SK-N-SH (cell line): ENCODE data around the gene LPXN. TPM values are rescaled to one million over a fixed set of nuclear protein-coding genes. Genes with fewer than 3 reads are reported as not detected.

Source experiments
- CTCF ChIA-PET: fragments of 300-600, 350-600 bp; formaldehyde crosslinking; extraction: SDS; loops from one replicate; lab custom pipeline; 2021; lab: Yijun Ruan, JAX
- POLR2A ChIA-PET: fragments of 350-600 bp; sonication (Branson Sonifier 250); formaldehyde crosslinking; extraction: SDS; loops from one replicate; lab custom pipeline; 2020; ENCODE audit warnings: antibody characterized with exemption, inconsistent platforms; lab: Yijun Ruan, JAX
- DNase-seq: peaks from one replicate; pipeline ENCODE4 v3.0.0; 2012
- H2AFZ ChIP-seq: fragments of 200-600 bp; sonication (generic); 2 replicates; pipeline ENCODE4 v1.8.1; 2016; ENCODE audit warnings: antibody characterized with exemption, mild to moderate bottlenecking, low read depth
- H3F3A ChIP-seq: fragments of 200-600 bp; sonication (generic); replicated peaks from 2 replicates; pipeline ENCODE3; 2016; ENCODE audit warnings: antibody characterized with exemption, mild to moderate bottlenecking; ENCODE audit not compliant: insufficient read depth
- H3K27ac ChIP-seq, 2 experiments: fragments of 200-500 bp in 1 of 2; fragments of 200-600 bp in 1 of 2; sonication (Bioruptor generic) in 1 of 2; sonication (generic), shearing (Covaris generic) in 1 of 2; 2 replicates each; pipeline versions ENCODE4 v1.5.1 to v1.6.1; 2014 to 2016; ENCODE audit warnings: low read depth in 2 of 2, inconsistent platforms in 1 of 2, low read length in 1 of 2, mild to moderate bottlenecking in 1 of 2, mixed read lengths in 1 of 2
- H3K27me3 ChIP-seq: fragments of 200-600 bp; sonication (generic), shearing (Covaris generic); 2 replicates; pipeline ENCODE4 v1.6.1; 2016; ENCODE audit warnings: mixed run types; ENCODE audit not compliant: insufficient read depth
- H3K36me3 ChIP-seq, 2 experiments: fragments of 200-500 bp in 1 of 2; fragments of 200-600 bp in 1 of 2; sonication (Bioruptor generic) in 1 of 2; sonication (generic) in 1 of 2; replicated peaks in 1 of 2; 2 replicates each; pipeline versions ENCODE3 to v1.5.1; 2014 to 2016; ENCODE audit warnings: low read length in 1 of 2, mild to moderate bottlenecking in 1 of 2; ENCODE audit not compliant: insufficient read depth in 2 of 2, control insufficient read depth in 1 of 2
- H3K4me1 ChIP-seq, 2 experiments: fragments of 200-500 bp in 1 of 2; fragments of 200-600 bp in 1 of 2; sonication (Bioruptor generic) in 1 of 2; sonication (generic), shearing (Covaris generic) in 1 of 2; 2 replicates each; pipeline versions ENCODE4 v1.5.1 to v1.6.1; 2014 to 2016; ENCODE audit warnings: low read depth in 1 of 2, low read length in 1 of 2, mixed run types in 1 of 2; ENCODE audit not compliant: insufficient read depth in 2 of 2, control insufficient read depth in 1 of 2
- H3K4me2 ChIP-seq: fragments of 200-600 bp; sonication (generic), shearing (Covaris generic); 2 replicates; pipeline ENCODE4 v1.6.1; 2017; ENCODE audit warnings: mixed run types
- H3K4me3 ChIP-seq, 2 experiments: fragments of 200-500 bp in 1 of 2; fragments of 200-600 bp in 1 of 2; sonication (Bioruptor generic) in 1 of 2; sonication (generic), shearing (Covaris generic) in 1 of 2; 2 replicates each; pipeline versions ENCODE4 v1.5.1 to v1.8.1; 2014 to 2016; ENCODE audit warnings: low read depth in 2 of 2, inconsistent platforms in 1 of 2, low read length in 1 of 2, mild to moderate bottlenecking in 1 of 2, mixed read lengths in 1 of 2, moderate library complexity in 1 of 2
- H3K79me2 ChIP-seq: fragments of 200-600 bp; sonication (generic); 2 replicates; pipeline ENCODE4 v1.8.1; 2017; ENCODE audit warnings: mild to moderate bottlenecking; ENCODE audit not compliant: insufficient read depth
- H3K9ac ChIP-seq: fragments of 200-600 bp; sonication (generic); 2 replicates; pipeline ENCODE4 v1.6.1; 2017; ENCODE audit warnings: mixed run types
- H3K9me2 ChIP-seq: fragments of 200-600 bp; sonication (generic); 2 replicates; pipeline ENCODE4 v1.6.1; 2017; ENCODE audit warnings: mixed run types
- H3K9me3 ChIP-seq: fragments of 200-600 bp; sonication (generic); 2 replicates; pipeline ENCODE4 v1.6.1; 2017; ENCODE audit warnings: mixed run types, mild to moderate bottlenecking, moderate library complexity
- H4K20me1 ChIP-seq: fragments of 200-600 bp; sonication (generic); 2 replicates; pipeline ENCODE4 v1.6.1; 2017; ENCODE audit warnings: mild to moderate bottlenecking, mixed run types; ENCODE audit not compliant: insufficient read depth
- CHD2 ChIP-seq: fragments of 150-350 bp; IDR thresholded peaks from 2 replicates; pipeline ENCODE4 v1.6.1; 2018; ENCODE audit warnings: low read length; ENCODE audit not compliant: partially characterized antibody
- ELF1 ChIP-seq: IDR thresholded peaks from 2 replicates; pipeline ENCODE4 v1.4.0; 2012
- EP300 ChIP-seq, 2 experiments: IDR thresholded peaks; 2 replicates each; pipeline versions ENCODE4 v1.4.0 to v1.6.1; 2012; ENCODE audit warnings: borderline replicate concordance in 1 of 2, low read depth in 1 of 2, low read length in 1 of 2
- FOSL2 ChIP-seq: IDR thresholded peaks from 2 replicates; pipeline ENCODE4 v1.4.0; 2012; ENCODE audit warnings: low read depth, mild to moderate bottlenecking, moderate library complexity, borderline replicate concordance
- GABPA ChIP-seq: IDR thresholded peaks from 2 replicates; pipeline ENCODE4 v1.4.0; 2012; ENCODE audit warnings: low read depth, mild to moderate bottlenecking
- GATA2 ChIP-seq: sonication (generic); formaldehyde crosslinking; IDR thresholded peaks from 2 replicates; pipeline ENCODE4 v1.5.0; 2020; ENCODE audit warnings: mild to moderate bottlenecking, missing genetic modification reagents
- IRF3 ChIP-seq: fragments of 150-350 bp; IDR thresholded peaks from 2 replicates; pipeline ENCODE4 v1.6.1; 2016; ENCODE audit warnings: mild to moderate bottlenecking, low read depth, low read length
- MEF2A ChIP-seq: IDR thresholded peaks from 2 replicates; pipeline ENCODE4 v1.4.0; 2012; ENCODE audit warnings: low read depth, borderline replicate concordance
- NFIC ChIP-seq: IDR thresholded peaks from 2 replicates; pipeline ENCODE4 v1.4.0; 2012; ENCODE audit warnings: borderline replicate concordance
- POLR2AphosphoS5 ChIP-seq: IDR thresholded peaks from 2 replicates; pipeline ENCODE4 v1.6.1; 2012; ENCODE audit warnings: low read depth, low read length
- RCOR1 ChIP-seq: fragments of 150-350 bp; IDR thresholded peaks from 2 replicates; pipeline ENCODE4 v1.6.1; 2017; ENCODE audit warnings: antibody characterized with exemption, low read length
- REST ChIP-seq: IDR thresholded peaks from 2 replicates; pipeline ENCODE4 v1.6.1; 2012; ENCODE audit warnings: mild to moderate bottlenecking, low read depth, low read length, moderate library complexity
- RFX5 ChIP-seq: IDR thresholded peaks from 2 replicates; pipeline ENCODE4 v1.6.1; 2012; ENCODE audit warnings: mild to moderate bottlenecking, improper control_type of control experiment, low read length
- RXRA ChIP-seq: IDR thresholded peaks from 2 replicates; pipeline ENCODE4 v1.4.0; 2012; ENCODE audit warnings: low read depth, mild to moderate bottlenecking, borderline replicate concordance
- SMC3 ChIP-seq: IDR thresholded peaks from 2 replicates; pipeline ENCODE4 v1.6.1; 2012; ENCODE audit warnings: low read depth, low read length, improper control_type of control experiment
- TAF1 ChIP-seq: IDR thresholded peaks from 2 replicates; pipeline ENCODE4 v1.6.1; 2012; ENCODE audit warnings: low read depth, mild to moderate bottlenecking, low read length, moderate library complexity, borderline replicate concordance
- TCF12 ChIP-seq: IDR thresholded peaks from 2 replicates; pipeline ENCODE4 v1.4.0; 2012
- TEAD4 ChIP-seq: IDR thresholded peaks from 2 replicates; pipeline ENCODE4 v1.4.0; 2012; ENCODE audit warnings: mild to moderate bottlenecking, borderline replicate concordance; ENCODE audit not compliant: insufficient read depth
- WGBS: methylation state at CpG from one replicate; pipeline ENCODE4 v1.1.6; 2017; ENCODE audit warnings: low lambda C conversion rate; 5-methylcytosine and 5-hydroxymethylcytosine counted together
- polyA plus RNA-seq, 3 experiments: library from polyadenylated mRNA; depleted of rRNA; stranded (reverse); fragments of >200 nt; gene quantifications; 2 replicates each; pipeline ENCODE4 v1.2.3, GENCODE V29; 2012
- TF ChIP-seq, protein P1 (sequence below): IDR thresholded peaks from 2 replicates; pipeline ENCODE4; 2012

Gene LPXN
- polyA plus RNA-seq, 1 of the 3 experiments (the other 2 are of a cell fraction), result 4.4 TPM

DNA sequence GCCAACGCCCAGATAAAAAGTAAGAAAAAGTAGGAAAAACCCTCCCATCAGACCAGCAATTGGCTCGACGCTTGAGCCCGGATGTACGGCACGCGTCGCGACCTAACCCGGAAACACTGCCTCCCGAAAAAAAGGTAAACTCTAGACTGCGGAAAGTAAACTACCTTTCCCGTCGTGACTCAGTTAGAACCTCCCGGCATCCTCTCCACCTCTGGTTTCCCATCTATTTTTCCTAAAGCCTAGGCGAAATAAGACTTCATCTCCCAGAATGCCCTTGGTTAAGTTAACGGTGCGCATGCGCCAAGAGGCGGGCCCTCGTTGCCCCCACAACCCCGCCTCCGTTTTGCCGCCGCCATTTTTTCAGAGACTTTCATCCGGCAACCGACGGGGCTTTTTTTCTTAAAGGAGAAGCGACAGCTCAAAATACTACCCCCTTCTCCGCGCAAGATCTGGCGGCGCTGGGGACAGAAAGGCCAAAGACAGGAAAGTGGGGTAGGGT, 2.5 kb upstream of the LPXN start (continued):
- TF ChIP-seq MEF2A, result no peak
- TF ChIP-seq POLR2AphosphoS5, result no peak
- no peak for TF ChIP-seq REST
- TF ChIP-seq RCOR1, result no peak
- peak; percentile 77 for TF ChIP-seq ELF1
- TF ChIP-seq GATA2 (CRISPR knock-in tag), result no peak
- TF ChIP-seq GABPA, result peak; percentile 97
- TF ChIP-seq IRF3, result no peak
- 0 out of 2 replicates have a peak, but pooled peaks have one; percentile 14 for TF ChIP-seq RFX5

DNA sequence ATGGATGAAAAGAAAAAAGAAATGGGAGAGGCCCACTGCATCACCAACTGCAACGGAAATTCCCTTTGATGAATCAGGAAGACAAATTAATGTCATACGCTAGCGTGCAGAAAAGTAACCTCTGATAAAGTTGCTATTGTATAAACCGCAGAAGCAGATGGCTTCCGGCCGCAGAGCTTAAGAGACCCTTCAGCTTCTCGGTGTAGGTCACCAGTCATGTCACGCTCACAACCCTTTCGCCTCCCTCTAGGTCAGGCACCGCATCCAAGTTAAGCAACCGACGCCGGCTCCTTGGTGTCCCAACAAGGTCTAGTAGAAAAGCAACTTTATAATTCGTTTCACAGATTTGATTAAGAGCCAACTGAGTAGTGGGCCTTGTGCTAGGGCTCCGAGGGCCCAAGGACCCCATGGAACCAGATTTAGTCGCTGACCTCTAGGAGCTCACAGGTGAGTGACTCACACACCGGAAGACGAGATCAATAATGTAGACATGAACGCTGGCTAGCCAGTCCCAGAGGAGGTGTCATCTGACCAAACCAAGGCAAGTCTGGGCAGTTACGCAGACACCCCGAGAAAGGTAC, 2.0 kb upstream of the LPXN start:
- Histone ChIP-seq H3F3A (peaks cover 52% of the 10 kb centered on the region), H4K20me1 (peaks cover 21% of the 10 kb centered on the region), H3K27me3 (no peaks in the 10 kb centered on the region), H3K36me3 (peaks cover 9 to 11% of the 10 kb centered on the region in 2 experiments), H3K9me3 (no peaks in the 10 kb centered on the region), H3K4me3 (peak overlapping the region; percentile 90 to 97), H2AFZ (peak overlapping the region; percentile 78), H3K9me2 (no peaks in the 10 kb centered on the region), H3K79me2 (peaks cover 53% of the 10 kb centered on the region), H3K4me2 (peak overlapping the region; percentile 94), H3K27ac (peak overlapping the region; percentile 100), H3K4me1 (peaks cover 15 to 55% of the 10 kb centered on the region in 2 experiments), H3K9ac (peak overlapping the region; percentile 100)
- under 1% methylated on average over 21 of the region's 21 CpGs for WGBS
- ChIA-PET CTCF (interaction anchor here (0.9 to 4.1 kb wide), 15 partner anchors 10 to 571 kb away, joined by 3 to 26 read pairs (median 3); no protein-coding TSS in a partner anchor), POLR2A (interaction anchor here (0.6 to 0.9 kb wide), 3 partner anchors 9 to 1111 kb away, joined by 3 read pairs; no protein-coding TSS in a partner anchor)
- no peak for DNase-seq
- TF ChIP-seq SMC3, result no peak
- TF ChIP-seq CHD2, result no peak
- TF ChIP-seq, protein P1, sequence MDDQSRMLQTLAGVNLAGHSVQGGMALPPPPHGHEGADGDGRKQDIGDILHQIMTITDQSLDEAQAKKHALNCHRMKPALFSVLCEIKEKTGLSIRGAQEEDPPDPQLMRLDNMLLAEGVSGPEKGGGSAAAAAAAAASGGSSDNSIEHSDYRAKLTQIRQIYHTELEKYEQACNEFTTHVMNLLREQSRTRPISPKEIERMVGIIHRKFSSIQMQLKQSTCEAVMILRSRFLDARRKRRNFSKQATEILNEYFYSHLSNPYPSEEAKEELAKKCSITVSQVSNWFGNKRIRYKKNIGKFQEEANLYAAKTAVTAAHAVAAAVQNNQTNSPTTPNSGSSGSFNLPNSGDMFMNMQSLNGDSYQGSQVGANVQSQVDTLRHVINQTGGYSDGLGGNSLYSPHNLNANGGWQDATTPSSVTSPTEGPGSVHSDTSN, result 0 out of 2 replicates have a peak, but pooled peaks have one; percentile 51
- peak in 1 of 2 experiments; percentile 72; a peak in 1 of 4 replicates for TF ChIP-seq EP300 (IDR thresholded peaks at IDR 0.05; ENCODE audit: borderline replicate concordance in 1 of 2, low read depth in 1 of 2, low read length in 1 of 2)
- TF ChIP-seq TEAD4, result 0 out of 2 replicates have a peak, but pooled peaks have one; percentile 10
- no peak for TF ChIP-seq RXRA
- 0 out of 2 replicates have a peak, but pooled peaks have one; percentile 41 for TF ChIP-seq POLR2AphosphoS5
- peak; percentile 77 for TF ChIP-seq TCF12
- TF ChIP-seq NFIC, result peak; percentile 21; the same call in 1 of the 2 replicates
- TF ChIP-seq TAF1, result peak; percentile 32; the same call in 1 of the 2 replicates
- TF ChIP-seq GATA2 (CRISPR knock-in tag), result no peak
- TF ChIP-seq FOSL2, result peak; percentile 47; the same call in 1 of the 2 replicates
